H1 (cell line): ENCODE results near the gene C10orf120. TPM values are rescaled to one million over a fixed set of nuclear protein-coding genes. Genes with fewer than 3 reads are reported as not detected.

Experiments used
- EZH2 ChIP-seq: fragments of 200-600 bp; sonication (generic); IDR thresholded peaks from 2 replicates; pipeline ENCODE4 v1.7.1; 2012; ENCODE audit warnings: low read depth, mild to moderate bottlenecking, moderate library complexity, low read length, inconsistent platforms; ENCODE audit not compliant: severe bottlenecking
- HDAC6 ChIP-seq: IDR thresholded peaks from one replicate; pipeline ENCODE4 v1.7.1; 2012; ENCODE audit warnings: low read depth, mild to moderate bottlenecking, inconsistent platforms, low read length, moderate library complexity
- KDM1A ChIP-seq: fragments of 200-600, 300-600 bp; sonication (generic); IDR thresholded peaks from 2 replicates; pipeline ENCODE4 v1.7.1; 2016; ENCODE audit warnings: mild to moderate bottlenecking, low read length, borderline replicate concordance
- RBBP5 ChIP-seq: IDR thresholded peaks from 2 replicates; pipeline ENCODE4 v1.7.1; 2012; ENCODE audit warnings: low read depth, mild to moderate bottlenecking, inconsistent platforms, low read length, moderate library complexity, borderline replicate concordance
- TBP ChIP-seq: IDR thresholded peaks from 2 replicates; pipeline ENCODE4 v1.6.1; 2011; ENCODE audit warnings: low read depth, low read length, improper control_type of control experiment
- polyA plus RNA-seq, 7 experiments: library from polyadenylated mRNA; depleted of rRNA in 3 of 7; stranded (reverse) in 5 of 7; unstranded in 2 of 7; fragments of >200 nt in 5 of 7; fragments of 200-250 nt in 2 of 7; gene quantifications; 1 replicate in 5 of 7; 2 replicates in 1 of 7; 4 replicates in 1 of 7; pipeline versions ENCODE4 v1.2.1 to v1.2.3, GENCODE V29; 2011 to 2013; ENCODE audit warnings: missing spikeins in 2 of 7, mixed read lengths in 2 of 7
- total RNA-seq: library from RNA; stranded (reverse); fragmentation: NEBNext Ultra II Directional; extraction: Animal tissue kit (Norgen Biotek cat#: 25700); gene quantifications from 2 replicates; pipeline ENCODE4 v1.2.1, GENCODE V29; 2021

The C10orf120 gene
- total and polyA plus RNA-seq, 2 of the 8 experiments (the other 6 are each of a cell fraction or from before 2014, with no cell fraction given), result not detected

GRCh38 chr10:122657255-122657654 is 42.4 kb downstream of the C10orf120 start (continued):
- TF ChIP-seq EZH2 (no peak), HDAC6 (no peak), RBBP5 (no peak), KDM1A (no peak), TBP (no peak)
